ENCODE data around the gene ADM. TPM values are rescaled to one million over a fixed set of nuclear protein-coding genes. Genes with fewer than 3 reads are reported as not detected.
A peak's percentile ranks its signal among the peaks of the same experiment; 100 is the strongest.

ADM gene
- total and polyA plus RNA-seq, 2 experiments from 2014 or later = 74.1 to 90.3 TPM

GRCh38 chr11:10302359-10302743 lies 2.5 kb upstream of the ADM start:
- 14% methylated on average over 10 of the region's 10 CpGs for WGBS (ENCODE audit: low lambda C conversion rate, missing lambda C conversion rate)
- Histone ChIP-seq H3K79me2 (peaks cover 5% of the 10 kb centered on the region), H3K36me3 (replicated peaks; ENCODE audit: insufficient read depth, low read depth) (no peaks in the 10 kb centered on the region), H3K4me1 (ENCODE audit: insufficient read depth) (peaks cover 9% of the 10 kb centered on the region), H3K9me3 (ENCODE audit: low read depth) (no peaks in the 10 kb centered on the region), H4K20me1 (ENCODE audit: insufficient read depth, poor library complexity, severe bottlenecking) (peaks cover 2% of the 10 kb centered on the region), H3K9me2 (replicated peaks; ENCODE audit: insufficient read depth) (no peaks in the 10 kb centered on the region), H3K27me3 (peaks cover 3% of the 10 kb centered on the region), H3K27ac (peak overlapping the region; percentile 95), H3K4me3 (peak overlapping the region; percentile 70), H3K4me2 (peak overlapping the region; percentile 89), H2AFZ (peak overlapping the region; percentile 83)
- DNase-seq (ENCODE audit: low spot score) = no peak
- TF ChIP-seq, protein P1, sequence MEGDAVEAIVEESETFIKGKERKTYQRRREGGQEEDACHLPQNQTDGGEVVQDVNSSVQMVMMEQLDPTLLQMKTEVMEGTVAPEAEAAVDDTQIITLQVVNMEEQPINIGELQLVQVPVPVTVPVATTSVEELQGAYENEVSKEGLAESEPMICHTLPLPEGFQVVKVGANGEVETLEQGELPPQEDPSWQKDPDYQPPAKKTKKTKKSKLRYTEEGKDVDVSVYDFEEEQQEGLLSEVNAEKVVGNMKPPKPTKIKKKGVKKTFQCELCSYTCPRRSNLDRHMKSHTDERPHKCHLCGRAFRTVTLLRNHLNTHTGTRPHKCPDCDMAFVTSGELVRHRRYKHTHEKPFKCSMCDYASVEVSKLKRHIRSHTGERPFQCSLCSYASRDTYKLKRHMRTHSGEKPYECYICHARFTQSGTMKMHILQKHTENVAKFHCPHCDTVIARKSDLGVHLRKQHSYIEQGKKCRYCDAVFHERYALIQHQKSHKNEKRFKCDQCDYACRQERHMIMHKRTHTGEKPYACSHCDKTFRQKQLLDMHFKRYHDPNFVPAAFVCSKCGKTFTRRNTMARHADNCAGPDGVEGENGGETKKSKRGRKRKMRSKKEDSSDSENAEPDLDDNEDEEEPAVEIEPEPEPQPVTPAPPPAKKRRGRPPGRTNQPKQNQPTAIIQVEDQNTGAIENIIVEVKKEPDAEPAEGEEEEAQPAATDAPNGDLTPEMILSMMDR (IDR thresholded peaks at IDR 0.05; ENCODE audit: poor library complexity) = no peak
- TF ChIP-seq EZH2 (IDR thresholded peaks at IDR 0.05; ENCODE audit: borderline replicate concordance) = no peak
- no peak for TF ChIP-seq EZH2phosphoT487 (IDR thresholded peaks at IDR 0.05; ENCODE audit: low read depth, severe bottlenecking, unreplicated experiment)

DNA sequence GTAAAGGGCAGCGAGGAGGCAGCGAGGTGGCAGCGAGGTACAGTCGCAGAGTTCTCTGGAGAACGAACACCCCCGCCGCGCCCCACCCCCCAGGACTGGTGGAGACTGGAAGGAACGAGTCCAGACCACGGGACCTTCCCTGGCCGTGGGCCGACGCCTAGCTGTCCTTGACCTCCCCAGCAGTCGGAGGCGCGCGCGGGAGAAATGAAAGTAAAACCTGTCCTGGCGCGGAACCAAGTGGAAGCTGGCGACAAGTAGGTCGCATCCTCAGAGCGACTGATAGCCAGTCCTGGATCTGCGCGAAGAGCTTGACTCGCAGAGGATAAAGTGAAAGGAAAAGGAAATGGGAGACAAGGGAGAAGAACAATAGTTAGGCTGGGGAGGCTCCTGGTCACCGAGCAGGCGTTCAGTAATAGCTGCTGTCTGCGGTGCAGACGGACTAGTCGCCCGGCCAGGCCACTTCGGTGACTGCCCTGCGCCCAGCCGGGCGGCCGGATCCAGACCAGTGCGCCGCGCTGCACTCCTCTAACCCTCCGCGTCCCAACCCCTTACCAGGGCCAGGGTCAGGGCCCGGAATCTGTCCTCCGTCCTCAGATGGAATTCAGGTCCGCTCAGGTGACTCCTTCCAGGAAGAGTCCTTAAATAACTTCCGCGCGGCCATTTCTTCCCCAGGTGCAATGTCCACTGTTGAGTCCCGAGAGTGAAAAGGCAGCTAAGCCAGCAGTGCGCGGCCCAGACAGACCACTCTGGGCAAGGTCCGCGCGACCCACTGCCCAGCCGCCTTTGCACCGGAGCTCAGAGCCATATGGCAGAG lies 1.9 kb upstream of the ADM start:
- Histone ChIP-seq H3K9me3 (ENCODE audit: low read depth) (no peaks in the 10 kb centered on the region), H4K20me1 (ENCODE audit: insufficient read depth, poor library complexity, severe bottlenecking) (peaks cover 2% of the 10 kb centered on the region), H3K4me1 (ENCODE audit: insufficient read depth) (peaks cover 9% of the 10 kb centered on the region), H3K36me3 (replicated peaks; ENCODE audit: insufficient read depth, low read depth) (no peaks in the 10 kb centered on the region), H3K27me3 (peaks cover 3% of the 10 kb centered on the region), H2AFZ (peak overlapping the region; percentile 83), H3K79me2 (peaks cover 5% of the 10 kb centered on the region), H3K4me3 (peak overlapping the region; percentile 70), H3K27ac (peak overlapping the region; percentile 95), H3K4me2 (peak overlapping the region; percentile 89), H3K9me2 (replicated peaks; ENCODE audit: insufficient read depth) (no peaks in the 10 kb centered on the region)
- peak; percentile 90 for DNase-seq (ENCODE audit: low spot score)
- no peak for TF ChIP-seq EZH2phosphoT487 (IDR thresholded peaks at IDR 0.05; ENCODE audit: low read depth, severe bottlenecking, unreplicated experiment)
- no peak for TF ChIP-seq EZH2 (IDR thresholded peaks at IDR 0.05; ENCODE audit: borderline replicate concordance)
- TF ChIP-seq, protein P1 (IDR thresholded peaks at IDR 0.05; ENCODE audit: poor library complexity) = no peak
- WGBS (ENCODE audit: low lambda C conversion rate, missing lambda C conversion rate) = 1% methylated on average over 56 of the region's 56 CpGs

- TF ChIP-seq, protein P1 (IDR thresholded peaks at IDR 0.05; ENCODE audit: poor library complexity) = no peak
- TF ChIP-seq EZH2 (IDR thresholded peaks at IDR 0.05; ENCODE audit: borderline replicate concordance) = no peak
- no peak for TF ChIP-seq EZH2phosphoT487 (IDR thresholded peaks at IDR 0.05; ENCODE audit: low read depth, severe bottlenecking, unreplicated experiment)
- peak; percentile 78 for DNase-seq (ENCODE audit: low spot score)
- Histone ChIP-seq H3K9me2 (replicated peaks; ENCODE audit: insufficient read depth) (no peaks in the 10 kb centered on the region), H3K79me2 (peaks cover 5% of the 10 kb centered on the region), H4K20me1 (ENCODE audit: insufficient read depth, poor library complexity, severe bottlenecking) (peaks cover 2% of the 10 kb centered on the region), H3K27ac (peak overlapping the region; percentile 95), H3K4me1 (ENCODE audit: insufficient read depth) (peaks cover 15% of the 10 kb centered on the region), H3K36me3 (replicated peaks; ENCODE audit: insufficient read depth, low read depth) (no peaks in the 10 kb centered on the region), H3K27me3 (peaks cover 3% of the 10 kb centered on the region), H3K4me2 (peak overlapping the region; percentile 89), H3K9me3 (ENCODE audit: low read depth) (no peaks in the 10 kb centered on the region), H2AFZ (peak overlapping the region; percentile 83), H3K4me3 (peak overlapping the region; percentile 70)
- WGBS (ENCODE audit: low lambda C conversion rate, missing lambda C conversion rate) = 9% methylated on average over 29 of the region's 29 CpGs
Measured at GRCh38 chr11:10303558-10304363, 1.1 kb upstream of the ADM start.
